ENCODE data around the gene ZNF521.
A peak's percentile ranks its signal among the peaks of the same experiment; 100 is the strongest.
"Not testable (repeated sequence)": the region's sequence is repeated elsewhere in the genome, so short reads cannot be mapped to it uniquely, and the experiment has no call there.

Gene ZNF521

DNA sequence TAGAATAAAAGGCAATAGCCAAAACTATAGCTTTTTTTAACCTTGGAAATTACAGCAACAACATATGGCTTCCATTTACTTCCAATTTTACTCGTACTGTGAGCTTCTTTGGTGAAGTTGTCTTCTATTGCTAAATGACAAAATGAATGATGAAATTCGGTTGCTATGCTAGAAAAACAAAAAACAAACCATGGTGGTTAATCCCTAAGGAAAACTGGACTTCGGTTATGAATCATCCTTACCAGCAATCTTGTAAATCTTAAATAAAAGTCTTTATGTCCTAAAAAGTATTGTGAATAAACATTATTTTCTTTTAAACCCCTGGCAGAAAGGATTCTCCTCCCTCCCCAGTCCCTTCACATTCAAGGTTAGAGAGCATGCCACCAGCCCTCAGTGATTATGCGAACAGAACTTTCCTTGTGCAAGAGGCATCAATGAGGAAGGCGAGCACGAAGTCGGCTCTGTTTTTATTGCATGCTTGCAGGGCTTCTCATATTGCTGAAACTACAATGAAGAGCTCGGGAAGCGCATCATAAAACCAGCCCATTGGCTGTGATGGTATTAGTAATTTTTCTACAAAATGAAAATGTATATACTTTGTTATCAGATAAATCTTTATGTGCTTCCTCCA, 62.9 kb downstream of the ZNF521 start:
- DNase-seq (ENCODE audit: low read depth), result peak; percentile 92

DNA sequence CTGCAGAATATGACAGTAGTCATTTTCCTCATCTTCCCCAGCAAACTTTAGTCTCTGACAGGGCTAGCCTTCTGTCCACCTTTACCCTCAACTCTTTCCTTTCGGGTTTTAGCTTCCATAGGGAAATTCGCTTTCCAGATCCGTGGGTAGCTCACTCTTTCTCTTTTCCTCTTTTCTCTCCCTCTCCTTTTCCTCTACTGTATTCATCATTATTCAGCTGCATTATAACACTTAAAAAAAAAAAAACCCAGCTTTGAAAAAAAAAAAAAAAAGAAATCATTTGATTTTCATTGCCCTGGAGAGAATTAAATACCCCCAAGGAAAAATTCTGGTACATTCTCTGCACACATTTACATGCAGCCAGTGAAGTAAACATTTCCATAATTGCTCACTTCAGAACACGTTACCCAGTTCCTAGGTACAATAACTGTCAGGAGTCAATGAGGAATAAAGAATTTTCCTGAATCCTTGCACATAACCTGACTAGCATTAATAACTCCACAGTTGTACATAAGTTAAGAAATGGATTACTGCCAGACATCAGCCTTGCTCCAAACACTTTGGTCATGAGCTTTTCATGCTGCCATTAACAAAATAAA, 63.5 kb downstream of the ZNF521 start:
- no peak for DNase-seq (ENCODE audit: low read depth)

DNA sequence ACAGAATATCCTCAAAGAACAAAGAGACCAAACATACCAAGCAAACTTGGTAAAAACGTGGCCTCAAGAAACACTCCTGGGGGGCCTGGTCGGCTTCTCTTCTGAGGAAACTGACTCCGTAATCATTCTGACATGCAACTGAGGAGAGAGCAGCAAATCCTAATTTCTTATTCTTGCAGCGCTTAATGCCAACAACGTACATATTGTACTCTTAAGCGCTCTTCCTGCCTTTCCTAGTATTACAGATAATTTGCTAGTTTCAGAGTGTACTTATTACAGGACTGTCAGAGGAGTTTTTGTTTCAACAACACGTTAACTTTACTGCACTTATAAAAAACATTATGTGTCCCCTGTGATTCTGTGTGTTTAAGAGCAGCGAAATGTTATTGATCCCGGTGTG, 64.9 kb downstream of the ZNF521 start:
- DNase-seq (ENCODE audit: low read depth), result no peak

DNA sequence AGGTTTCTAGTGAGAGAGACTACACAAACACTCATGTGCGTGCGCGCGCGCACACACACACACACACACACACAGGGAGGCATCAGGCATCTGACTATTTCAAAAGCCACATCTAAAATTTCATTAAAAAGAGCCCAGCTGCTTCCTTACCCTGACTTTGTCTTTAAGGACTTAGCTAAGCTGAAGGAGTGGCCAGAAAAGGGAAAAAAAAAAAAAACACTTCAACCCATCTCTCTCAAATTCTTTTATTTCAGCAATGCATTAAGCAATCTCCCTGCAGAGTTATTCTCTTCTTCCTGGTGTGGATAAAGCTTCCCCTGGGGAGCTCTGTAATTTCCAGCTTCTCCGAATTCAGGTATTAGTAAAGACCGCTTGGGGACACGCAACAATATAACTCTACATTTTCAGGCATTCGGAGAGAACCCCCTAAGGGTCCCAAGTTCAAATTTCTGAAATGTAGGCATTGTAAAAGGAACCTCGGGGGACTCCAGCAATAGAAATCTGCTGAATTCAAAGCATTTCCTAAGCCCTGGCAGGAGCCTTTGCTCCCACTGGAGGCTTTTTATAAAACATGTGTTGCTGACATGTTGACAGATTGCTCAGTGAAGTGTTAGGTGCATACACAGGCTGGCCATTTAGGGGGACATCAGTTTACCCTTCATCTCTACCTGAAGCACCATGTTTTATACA, 67.0 kb downstream of the ZNF521 start:
- peak; percentile 58 for DNase-seq (ENCODE audit: low read depth)

DNA sequence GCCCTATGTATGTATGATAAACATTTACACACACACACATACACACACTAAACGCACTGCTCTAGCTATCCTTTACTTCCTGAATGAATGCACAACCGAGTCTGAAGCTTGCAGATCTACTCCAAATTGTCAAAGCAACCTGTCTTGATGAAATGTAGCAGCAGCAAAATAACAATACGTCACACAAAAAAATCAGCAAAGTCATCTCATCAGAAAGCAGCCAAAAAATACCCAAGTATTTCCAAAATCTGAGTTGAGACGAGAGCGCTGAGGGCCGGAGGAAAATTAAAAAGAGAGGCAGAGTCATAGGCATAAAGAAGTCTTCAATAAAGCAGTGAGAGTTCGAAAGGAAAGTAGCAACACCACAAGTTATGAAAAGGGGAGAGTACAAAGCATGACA, 67.7 kb downstream of the ZNF521 start:
- no peak for DNase-seq (ENCODE audit: low read depth)

DNA sequence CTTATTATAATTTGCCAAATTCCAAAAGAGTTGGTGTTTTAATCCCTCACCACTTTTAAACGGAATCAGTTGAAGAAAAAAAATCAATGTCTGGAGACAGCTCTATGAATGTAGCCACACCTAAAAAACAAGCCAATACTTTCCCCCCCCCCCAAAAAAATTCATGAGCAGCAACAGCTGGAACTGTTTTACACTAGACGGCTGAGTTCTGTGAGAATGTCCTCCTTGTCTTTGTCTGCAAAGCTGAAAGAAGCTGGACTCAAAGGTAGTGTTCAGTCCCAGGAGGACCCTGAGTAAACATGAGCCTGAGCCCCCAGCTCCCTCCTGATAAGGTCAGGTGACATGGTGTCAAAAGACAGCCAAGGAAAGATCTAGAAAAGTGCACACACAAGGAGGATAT, 68.2 kb downstream of the ZNF521 start:
- DNase-seq (ENCODE audit: low read depth), result no peak

DNA sequence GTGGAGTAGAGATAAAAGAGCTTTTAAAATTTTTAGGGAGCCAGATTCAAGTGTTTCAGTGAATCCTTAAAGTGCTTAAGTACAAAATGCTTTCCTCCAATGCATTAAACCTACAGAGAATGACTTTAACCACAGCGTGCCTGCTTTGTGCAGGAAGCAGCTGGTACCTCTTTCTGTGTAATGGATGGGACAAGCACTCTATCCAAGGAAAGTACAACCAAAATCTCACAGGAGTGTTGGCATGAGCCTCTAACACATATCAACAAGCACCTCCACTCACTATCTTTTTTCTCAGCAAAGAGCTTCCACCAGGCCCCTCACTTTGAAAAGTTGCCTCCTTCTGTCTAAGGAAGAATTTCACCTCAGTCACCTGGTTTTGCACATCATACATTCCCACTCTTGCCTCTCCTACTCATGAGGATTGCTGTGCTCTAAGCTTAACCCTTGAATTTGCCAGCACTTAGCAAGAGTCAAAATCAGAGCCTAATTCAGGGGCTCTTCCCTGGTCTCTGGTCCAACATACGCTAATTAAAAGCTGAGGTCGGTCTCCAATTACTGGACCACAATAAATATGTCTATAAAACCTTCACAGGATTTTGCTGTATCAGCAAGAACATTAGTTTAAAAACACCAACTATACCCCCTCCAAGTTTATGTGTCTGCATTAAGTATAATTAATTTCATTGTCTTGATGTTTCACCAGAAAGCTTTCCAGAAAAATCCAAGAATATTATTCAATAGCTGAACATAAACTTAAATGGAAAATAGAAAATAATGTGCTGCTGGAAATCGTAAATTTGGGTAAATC, 68.9 kb downstream of the ZNF521 start:
- no peak for DNase-seq (ENCODE audit: low read depth)

DNA sequence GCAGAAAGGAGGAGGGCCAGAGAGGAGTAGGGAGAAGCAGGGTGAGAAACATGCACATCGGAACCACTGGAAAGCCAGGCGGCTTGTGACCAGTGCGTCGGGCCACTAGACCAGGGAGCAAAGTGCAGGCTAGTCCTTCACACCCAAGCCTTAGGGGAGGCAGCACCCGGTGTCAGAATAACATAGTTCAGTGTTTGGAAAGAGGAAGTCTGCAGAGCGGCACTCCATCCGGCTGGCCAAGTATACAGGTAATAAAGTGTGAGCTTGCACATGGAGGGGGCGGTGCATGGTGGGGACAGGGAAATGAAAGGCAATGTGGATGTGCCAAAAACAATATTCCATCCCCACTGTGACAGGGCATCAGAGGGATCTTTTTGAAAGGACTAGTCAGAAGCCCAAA, 69.7 kb downstream of the ZNF521 start:
- no peak for DNase-seq (ENCODE audit: low read depth)

DNA sequence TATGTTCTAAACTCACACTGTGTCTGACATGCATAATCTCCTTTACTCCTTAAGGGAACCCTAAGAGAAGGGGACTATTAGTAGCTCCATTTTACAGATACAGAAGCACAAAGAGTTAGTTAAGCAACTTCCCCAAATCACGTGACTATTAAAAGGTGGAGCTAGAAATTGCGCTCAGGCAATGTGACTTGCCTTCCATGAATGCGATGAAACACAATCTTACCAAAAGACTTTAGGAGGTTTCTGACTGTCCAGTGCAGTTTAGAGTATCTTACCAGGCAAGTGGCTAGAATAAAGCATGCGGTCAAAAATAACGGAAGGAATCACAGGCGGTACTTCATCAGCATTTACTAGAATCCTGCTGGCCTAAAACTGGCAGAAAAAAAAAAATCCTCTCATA, 70.4 kb downstream of the ZNF521 start:
- DNase-seq (ENCODE audit: low read depth), result no peak

DNA sequence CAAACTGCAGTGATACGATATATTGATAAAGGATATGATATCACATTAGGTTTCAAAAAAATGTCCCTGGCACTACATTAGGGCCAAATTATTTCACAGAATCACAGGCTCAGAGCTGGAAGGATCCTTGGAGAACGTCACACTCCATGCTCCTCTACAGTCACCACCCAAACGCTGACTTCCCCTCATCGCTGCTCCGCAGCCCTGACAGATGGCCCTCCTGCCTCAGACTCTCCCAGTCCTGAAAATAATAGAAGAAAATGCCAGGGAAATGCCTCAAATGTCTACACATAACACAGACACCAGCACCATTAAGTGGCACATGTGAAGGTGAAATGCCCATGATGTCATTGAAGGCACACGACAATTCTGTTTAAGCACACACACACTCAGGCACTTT, 72.0 kb downstream of the ZNF521 start:
- no peak for DNase-seq (ENCODE audit: low read depth)

DNA sequence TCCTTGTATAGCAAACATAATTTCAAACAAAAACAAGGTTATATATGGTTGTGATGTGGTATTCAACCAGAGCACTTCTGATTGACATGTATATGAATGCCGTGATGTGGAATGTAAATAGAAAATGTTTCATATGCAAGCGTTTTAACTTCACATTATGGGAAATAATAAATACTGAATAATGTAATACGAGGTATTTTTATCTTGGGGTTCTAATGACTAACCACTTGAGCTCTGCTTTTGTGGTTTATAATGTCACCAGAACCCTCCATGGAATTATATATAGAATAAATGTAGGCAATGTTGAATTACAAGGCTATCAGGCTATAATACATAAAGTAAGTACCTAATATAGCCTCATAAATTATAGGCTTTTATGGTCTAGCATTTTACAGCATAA, 72.4 kb downstream of the ZNF521 start:
- no peak for DNase-seq (ENCODE audit: low read depth)

DNA sequence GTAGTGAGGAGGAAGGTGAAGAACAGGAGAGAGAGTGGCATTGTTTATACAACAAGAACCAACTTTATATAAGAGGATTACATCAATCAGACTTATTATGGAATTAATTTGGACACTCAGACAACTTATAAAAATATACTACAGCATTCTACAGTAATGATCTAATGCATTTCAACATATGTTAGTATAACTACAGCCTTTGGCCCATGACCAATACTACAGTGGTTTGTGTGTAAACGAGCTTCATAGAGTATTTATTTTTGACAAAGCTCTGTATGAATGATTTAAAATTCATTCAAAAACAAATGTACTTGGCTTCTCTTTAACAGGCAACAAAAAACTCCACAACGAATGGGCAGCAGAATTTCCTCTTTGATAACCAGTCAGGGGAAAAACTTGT, 72.8 kb downstream of the ZNF521 start:
- DNase-seq (ENCODE audit: low read depth), result no peak

DNA sequence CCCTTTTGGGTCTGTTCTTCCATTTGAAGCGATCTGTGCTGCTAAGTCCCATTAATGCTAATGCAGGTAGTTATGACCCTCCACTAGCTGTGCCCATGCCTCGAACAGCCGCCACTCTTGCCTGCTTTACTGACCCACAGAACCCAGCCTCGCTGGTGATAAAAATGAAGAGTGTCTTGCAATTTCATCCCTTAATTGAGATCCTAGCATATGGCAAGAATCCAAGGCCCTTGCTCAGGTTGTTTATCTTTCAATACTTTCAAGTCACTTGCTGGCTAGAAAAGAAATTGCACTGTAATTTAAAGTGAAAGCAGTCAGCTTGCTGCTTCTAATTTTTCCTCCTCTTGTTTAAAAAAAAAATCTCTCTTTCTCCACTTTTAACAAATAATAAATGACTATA, 73.6 kb downstream of the ZNF521 start:
- DNase-seq (ENCODE audit: low read depth), result no peak

DNA sequence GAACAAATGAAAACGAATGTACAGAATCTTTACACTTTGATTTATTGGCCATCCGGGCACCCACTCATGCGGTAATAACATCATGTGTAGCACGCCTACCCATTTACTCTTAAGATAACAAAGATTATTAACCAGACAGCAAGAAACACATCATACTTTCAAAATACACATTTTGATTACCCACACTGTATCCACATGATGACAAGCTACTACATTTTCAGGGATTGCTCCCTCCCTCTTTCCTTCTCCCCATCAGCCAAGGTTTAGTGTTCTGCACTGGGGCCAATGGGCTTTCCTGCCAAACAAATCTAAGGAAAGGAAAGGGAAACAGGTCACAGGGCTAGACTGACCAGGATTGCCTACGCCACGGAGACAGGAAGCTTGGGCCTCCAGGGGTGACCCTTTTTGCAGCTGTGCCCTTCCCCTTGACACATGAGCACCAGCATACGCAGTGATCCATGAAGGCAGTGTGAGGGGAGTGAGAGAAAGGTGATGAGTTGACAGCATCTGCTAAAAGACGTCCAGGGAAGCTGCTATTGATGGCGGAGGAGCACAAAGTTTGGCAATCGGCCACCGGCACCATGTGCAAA, 76.5 kb downstream of the ZNF521 start:
- DNase-seq (ENCODE audit: low read depth), result no peak

DNA sequence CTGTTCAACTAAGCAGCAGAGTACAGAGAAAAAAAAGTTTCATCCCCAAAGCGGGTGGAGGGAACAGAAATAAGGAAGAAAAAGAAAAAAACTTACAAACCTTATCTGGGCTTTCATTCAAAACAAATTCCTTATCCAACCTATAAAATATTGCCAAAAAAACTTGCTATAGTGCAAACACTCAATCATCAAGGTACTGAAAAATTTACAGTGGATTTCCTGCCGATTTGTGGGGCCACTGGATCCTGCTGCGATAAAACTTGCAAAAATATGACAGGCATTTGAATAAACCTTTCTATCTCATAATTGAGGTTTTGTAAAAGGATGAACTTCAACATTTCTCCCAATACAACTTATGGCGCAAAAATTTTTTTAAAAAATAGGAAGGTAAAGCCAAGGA, 77.0 kb downstream of the ZNF521 start:
- DNase-seq (ENCODE audit: low read depth), result no peak

DNA sequence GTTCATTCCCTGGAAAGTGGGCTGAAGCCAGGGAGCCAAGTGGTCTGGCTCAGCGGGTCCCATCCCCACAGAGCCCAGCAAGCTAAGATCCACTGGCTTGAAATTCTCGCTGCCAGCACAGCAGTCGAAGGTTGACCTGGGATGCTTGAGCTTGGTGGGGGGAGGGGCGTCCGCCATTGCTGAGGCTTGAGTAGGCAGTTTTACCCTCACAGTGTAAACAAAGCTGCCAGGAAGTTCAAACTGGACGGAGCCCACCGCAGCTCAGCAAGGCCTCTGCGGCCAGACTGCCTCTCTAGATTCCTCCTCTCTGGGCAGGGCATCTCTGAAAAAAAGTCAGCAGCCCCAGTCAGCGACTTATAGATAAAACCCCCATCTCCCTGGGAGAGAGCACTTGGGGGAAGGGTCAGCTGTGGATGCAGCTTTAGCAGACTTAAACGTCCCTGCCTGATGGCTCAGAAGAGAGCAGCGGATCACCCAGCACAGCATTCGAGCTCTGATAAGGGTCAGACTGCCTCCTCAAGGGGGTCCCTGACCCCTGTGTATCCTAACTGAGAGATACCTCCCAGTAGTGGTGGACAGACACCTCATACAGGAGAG, 84.9 kb downstream of the ZNF521 start:
- not testable (repeated sequence) for DNase-seq (ENCODE audit: low read depth)

DNA sequence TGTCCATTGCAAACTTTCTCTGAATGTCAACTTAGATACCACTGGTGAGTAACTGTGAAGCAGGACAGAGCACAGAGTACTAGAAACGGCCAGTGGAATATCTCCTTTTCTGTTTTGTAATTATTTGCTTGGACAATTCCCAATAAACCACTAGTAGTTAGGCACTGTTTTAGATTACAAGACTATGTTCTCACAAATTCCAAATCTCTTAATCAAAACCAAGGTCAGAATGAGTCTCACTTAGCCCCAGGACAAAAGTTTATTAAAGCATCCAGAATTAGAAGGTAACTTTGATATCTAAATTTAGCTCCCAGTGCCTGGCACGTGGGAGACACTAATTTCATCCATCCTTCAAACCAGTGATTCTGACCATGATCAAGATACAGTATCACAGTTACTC, 89.0 kb downstream of the ZNF521 start:
- DNase-seq (ENCODE audit: low read depth), result no peak

DNA sequence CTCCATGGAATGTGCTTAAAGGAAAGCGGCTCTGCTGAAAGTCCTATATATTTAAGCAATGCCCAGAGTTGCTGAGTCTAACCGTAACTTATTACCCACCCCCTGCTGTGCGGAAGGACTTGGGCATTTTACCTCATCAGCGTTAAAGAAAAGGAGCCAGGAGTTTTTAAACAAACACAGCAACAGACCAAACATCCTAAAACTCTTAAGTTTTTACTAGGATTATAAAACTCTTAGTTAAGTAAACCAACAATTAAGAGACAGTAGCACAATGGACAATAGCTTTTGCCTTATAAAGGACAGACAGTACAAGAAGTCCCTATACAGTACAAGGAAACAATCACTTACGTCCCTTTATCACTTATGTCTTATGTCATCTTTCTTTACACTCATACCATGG, 90.2 kb downstream of the ZNF521 start:
- no peak for DNase-seq (ENCODE audit: low read depth)

DNA sequence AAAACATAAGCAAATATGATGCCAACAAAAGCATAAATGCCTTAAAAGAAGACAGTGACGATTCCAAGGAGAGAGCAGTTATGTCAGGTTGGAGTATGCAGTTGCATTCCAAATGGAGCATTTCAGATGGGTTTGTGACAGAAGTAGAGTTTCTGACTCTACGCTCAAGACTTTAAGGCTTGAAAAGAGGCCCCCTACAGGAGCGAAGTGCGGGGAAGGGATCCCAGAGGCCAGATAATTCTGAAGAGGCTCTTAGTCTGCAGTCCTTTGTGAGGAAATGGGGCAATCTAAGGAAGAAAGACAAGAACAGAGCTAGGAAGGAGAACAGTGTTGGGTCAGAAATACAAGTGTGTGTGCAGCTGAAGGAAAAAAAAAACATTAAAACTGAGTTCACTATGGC, 95.5 kb downstream of the ZNF521 start:
- DNase-seq (ENCODE audit: low read depth), result no peak

DNA sequence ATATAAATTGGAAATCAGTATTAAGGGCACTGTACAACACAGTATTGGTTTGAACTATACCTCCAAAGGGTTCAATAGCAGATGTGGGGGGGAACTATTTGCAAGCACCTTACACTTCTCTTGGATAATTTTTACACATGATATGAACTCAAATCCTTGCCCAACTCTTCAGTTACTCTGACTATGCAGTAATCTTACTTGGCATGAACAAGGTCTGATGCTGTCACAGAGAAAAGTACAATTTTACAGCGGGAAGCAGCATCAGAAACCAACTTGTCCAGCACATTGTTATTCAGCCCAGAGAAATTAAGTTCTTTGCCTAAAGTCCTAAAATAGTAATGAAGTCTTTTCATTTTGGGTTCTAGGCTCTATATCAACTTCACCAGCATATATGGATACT, 98.2 kb downstream of the ZNF521 start:
- no peak for DNase-seq (ENCODE audit: low read depth)

DNA sequence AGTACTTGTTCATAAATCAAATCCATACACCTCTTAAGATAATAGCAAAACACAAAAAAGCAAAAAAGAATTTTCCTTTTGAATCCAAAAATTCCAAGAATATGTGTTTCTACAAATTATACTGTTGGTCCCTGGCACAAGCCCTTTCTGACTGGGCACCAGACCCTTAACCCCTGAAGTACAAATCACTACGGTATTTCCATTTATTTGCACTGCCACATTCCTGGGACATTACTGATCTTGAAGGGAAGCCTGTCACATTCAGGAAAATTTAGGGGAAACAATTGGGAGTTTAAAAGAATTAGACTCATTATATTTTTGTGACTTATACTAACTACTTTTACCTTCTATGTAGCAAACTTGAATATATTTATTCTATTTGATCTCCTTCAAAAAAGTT, 98.8 kb downstream of the ZNF521 start:
- no peak for DNase-seq (ENCODE audit: low read depth)

DNA sequence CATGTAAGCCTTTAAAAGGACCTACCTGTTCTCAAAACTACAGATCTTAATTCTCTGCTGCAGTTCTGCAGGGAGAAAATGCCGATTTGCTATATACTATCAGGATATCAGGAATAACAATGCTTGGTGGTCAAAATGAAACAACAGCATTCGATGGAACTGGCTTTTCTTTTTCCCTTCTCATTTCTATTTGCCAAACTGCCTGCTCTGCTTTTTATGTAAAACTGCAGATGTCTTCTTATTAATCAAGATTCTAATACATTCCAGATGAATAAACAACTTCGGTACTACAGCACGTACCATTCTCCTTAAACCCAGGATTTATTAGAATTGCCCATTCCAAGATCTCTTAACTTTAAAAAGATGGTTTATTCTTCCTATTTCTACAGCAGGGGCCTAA, 100.9 kb downstream of the ZNF521 start:
- DNase-seq (ENCODE audit: low read depth), result no peak
